Activated naive CD4-positive, alpha-beta T cell (primary cell): Measurements from ENCODE around the gene ZBTB40.

Experiments
- DNase-seq, 4 experiments: peaks; one replicate each; lab custom pipeline; 2025; lab: John Stamatoyannopoulos, UW

The ZBTB40 gene

GRCh38 chr1:22434717-22435116 is 16.9 kb upstream of the ZBTB40 start:
- no peak for DNase-seq

GRCh38 chr1:22436948-22437347 is 14.7 kb upstream of the ZBTB40 start:
- no peak for DNase-seq

GRCh38 chr1:22437573-22437972 is 14.1 kb upstream of the ZBTB40 start:
- no peak for DNase-seq

- no peak for DNase-seq
Observed at GRCh38 chr1:22440582-22440981, 11.1 kb upstream of the ZBTB40 start.

GRCh38 chr1:22442212-22442894 is 9.3 kb upstream of the ZBTB40 start:
- no peak for DNase-seq

- DNase-seq = no peak
Observed at GRCh38 chr1:22443332-22443731, 8.3 kb upstream of the ZBTB40 start.

GRCh38 chr1:22444856-22445255 is 6.8 kb upstream of the ZBTB40 start:
- no peak for DNase-seq

GRCh38 chr1:22447621-22448111 is 4.0 kb upstream of the ZBTB40 start:
- DNase-seq = no peak

- DNase-seq = no peak
Observed at GRCh38 chr1:22449636-22450035, 2.0 kb upstream of the ZBTB40 start.

GRCh38 chr1:22450351-22451021 is 1.2 kb upstream of the ZBTB40 start:
- DNase-seq = no peak

- DNase-seq = peak in 1 of 4 experiments; percentile 28
Observed at GRCh38 chr1:22452481-22452957, 868 bp downstream of the ZBTB40 start.

GRCh38 chr1:22453181-22453580 is 1.5 kb downstream of the ZBTB40 start:
- DNase-seq = no peak

GRCh38 chr1:22454476-22455056 is 2.9 kb downstream of the ZBTB40 start:
- no peak for DNase-seq

GRCh38 chr1:22457345-22457744 is 5.7 kb downstream of the ZBTB40 start:
- no peak for DNase-seq

GRCh38 chr1:22457836-22458235 is 6.2 kb downstream of the ZBTB40 start:
- DNase-seq = no peak

- no peak for DNase-seq
Observed at GRCh38 chr1:22461100-22461499, 9.4 kb downstream of the ZBTB40 start.

GRCh38 chr1:22461678-22462527 is 10.3 kb downstream of the ZBTB40 start:
- DNase-seq = no peak

GRCh38 chr1:22462928-22463327 is 11.3 kb downstream of the ZBTB40 start:
- no peak for DNase-seq

GRCh38 chr1:22465015-22465565 is 13.4 kb downstream of the ZBTB40 start:
- DNase-seq = no peak

- DNase-seq = no peak
Observed at GRCh38 chr1:22465671-22466070, 14.0 kb downstream of the ZBTB40 start.

GRCh38 chr1:22470227-22470626 is 18.6 kb downstream of the ZBTB40 start:
- no peak for DNase-seq

- no peak for DNase-seq
Observed at GRCh38 chr1:22471078-22471477, 19.4 kb downstream of the ZBTB40 start.
